ENCODE measurements around the gene POLDIP2.

DNA sequence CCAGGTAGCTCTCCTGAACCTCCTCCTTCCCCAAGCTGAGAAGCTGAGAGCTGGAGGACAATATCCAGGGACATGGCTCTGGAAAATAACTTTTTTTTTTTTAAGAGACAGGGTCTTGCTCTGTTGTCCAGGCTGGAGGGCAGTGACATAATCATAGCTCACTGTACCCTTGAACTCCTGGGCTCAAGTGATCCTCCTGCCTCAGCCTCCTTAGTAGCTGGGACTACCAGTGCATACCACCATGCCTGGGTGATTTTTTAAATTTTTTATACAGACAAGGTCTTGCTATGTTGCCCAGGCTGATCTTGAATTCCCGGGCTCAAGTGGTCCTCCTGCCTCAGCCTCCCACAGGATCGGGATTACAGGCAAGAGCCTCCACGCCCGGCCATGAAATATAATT lies 42.5 kb upstream of the POLDIP2 start:
- no peak for TF ChIP-seq SIN3A (IDR thresholded peaks at IDR 0.05; ENCODE audit: borderline replicate concordance, insufficient read depth, low read length)
- no peak for TF ChIP-seq TAF1 (IDR thresholded peaks at IDR 0.05; ENCODE audit: borderline replicate concordance, insufficient read depth, low read length)
- no peak for TF ChIP-seq POLR2AphosphoS5 (IDR thresholded peaks at IDR 0.05; ENCODE audit: low read depth, low read length)
